ENCODE measurements around the gene IL23A. TPM values are rescaled to one million over a fixed set of nuclear protein-coding genes. Genes with fewer than 3 reads are reported as not detected.
"Not testable (repeated sequence)": the region's sequence is repeated elsewhere in the genome, so short reads cannot be mapped to it uniquely, and the experiment has no call there.

Gene IL23A
- total RNA-seq, 1 donor from 2014 or later = 5.6 TPM

DNA sequence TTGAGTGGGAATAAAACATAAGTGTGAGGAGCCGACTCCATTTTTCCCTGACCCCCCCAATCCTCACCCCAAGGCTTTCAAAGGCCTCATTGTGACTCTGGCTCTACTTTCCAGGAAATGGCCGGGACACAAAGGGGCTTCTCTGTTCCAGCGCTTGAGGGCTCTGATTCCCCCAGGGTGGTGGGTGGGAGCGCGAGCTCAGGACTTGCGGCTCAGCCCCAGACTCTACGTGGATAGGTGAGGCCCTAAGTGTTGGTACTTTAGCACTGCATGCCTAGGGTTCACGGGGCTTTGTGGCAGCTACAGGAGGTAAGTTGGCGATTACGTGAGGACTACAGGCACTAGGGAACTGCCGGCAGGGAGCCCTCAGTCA, 23.4 kb upstream of the IL23A start:
- H3K27ac Mint-ChIP-seq = peak overlapping the region; percentile 98
- CTCF ChIA-PET = interaction anchor here (0.7 to 3.1 kb wide), 9 partner anchors 17 to 152 kb away, joined by 3 to 51 read pairs (median 3); partner anchors contain the start of genes ANKRD52, PAN2 and STAT2
- ATAC-seq (ENCODE audit: low read depth) = no peak
- intact Hi-C loops (cut with micrococcal nuclease) = no loop called here
- H3K9me3 Mint-ChIP-seq = no peaks in the 10 kb centered on the region
- TF ChIP-seq, protein P1, sequence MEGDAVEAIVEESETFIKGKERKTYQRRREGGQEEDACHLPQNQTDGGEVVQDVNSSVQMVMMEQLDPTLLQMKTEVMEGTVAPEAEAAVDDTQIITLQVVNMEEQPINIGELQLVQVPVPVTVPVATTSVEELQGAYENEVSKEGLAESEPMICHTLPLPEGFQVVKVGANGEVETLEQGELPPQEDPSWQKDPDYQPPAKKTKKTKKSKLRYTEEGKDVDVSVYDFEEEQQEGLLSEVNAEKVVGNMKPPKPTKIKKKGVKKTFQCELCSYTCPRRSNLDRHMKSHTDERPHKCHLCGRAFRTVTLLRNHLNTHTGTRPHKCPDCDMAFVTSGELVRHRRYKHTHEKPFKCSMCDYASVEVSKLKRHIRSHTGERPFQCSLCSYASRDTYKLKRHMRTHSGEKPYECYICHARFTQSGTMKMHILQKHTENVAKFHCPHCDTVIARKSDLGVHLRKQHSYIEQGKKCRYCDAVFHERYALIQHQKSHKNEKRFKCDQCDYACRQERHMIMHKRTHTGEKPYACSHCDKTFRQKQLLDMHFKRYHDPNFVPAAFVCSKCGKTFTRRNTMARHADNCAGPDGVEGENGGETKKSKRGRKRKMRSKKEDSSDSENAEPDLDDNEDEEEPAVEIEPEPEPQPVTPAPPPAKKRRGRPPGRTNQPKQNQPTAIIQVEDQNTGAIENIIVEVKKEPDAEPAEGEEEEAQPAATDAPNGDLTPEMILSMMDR (IDR thresholded peaks at IDR 0.05) = no peak
- H3K27me3 Mint-ChIP-seq = no peaks in the 10 kb centered on the region
- no peak for DNase-seq
- H3K36me3 Mint-ChIP-seq (ENCODE audit: low read depth) = peaks cover 47% of the 10 kb centered on the region
- H3K4me3 Mint-ChIP-seq = peak overlapping the region; percentile 98
- POLR2A ChIA-PET = interaction anchor here (0.6 to 4.9 kb wide), 34 partner anchors 9 to 797 kb away, joined by 3 to 61 read pairs (median 5); partner anchors contain the start of genes ANKRD52, COQ10A, ESYT1 and GLS2
- H3K4me1 Mint-ChIP-seq = peaks cover 21% of the 10 kb centered on the region

DNA sequence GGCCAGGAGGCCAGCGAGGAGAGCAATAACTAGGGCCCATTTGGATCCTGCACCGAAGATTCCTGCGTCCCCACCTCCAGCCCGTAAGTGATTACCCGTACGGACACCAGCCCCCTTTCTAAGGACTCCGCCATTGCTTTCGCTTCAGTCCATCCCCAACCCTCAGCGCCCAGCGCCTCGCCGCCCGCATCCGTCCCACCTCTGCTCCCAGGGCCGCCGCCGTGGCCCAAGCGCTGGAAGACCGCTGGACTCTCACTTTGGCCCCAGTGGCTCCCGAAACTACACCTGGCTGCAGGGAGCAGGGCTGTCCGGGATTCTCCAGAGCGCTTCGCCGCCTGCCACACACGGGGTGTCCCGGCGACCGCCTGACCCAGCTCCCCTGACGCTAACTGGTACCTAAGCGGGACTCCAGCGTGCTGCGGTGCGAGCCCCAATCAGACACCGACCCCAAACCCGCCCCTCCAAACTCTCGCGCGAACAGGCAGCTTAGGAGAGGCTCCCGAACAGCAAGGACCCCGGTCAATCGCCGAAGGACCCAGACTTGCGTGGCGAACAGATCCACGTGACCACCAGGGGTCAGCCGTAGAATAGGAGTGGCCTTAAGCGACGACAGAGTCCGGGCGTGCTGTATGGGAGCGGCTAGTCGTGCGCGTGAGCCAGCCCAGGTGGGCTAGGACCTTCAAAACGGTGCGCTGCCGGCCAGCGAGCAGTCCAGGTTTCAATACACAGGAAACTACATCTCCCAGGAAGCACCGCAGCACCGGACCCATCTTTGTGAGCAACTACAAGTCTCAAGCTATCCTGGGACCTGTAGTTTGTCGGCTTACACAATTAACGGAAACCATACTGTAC, 22.8 kb upstream of the IL23A start, which contains the start of gene CNPY2:
CNPY2 (minus strand) TSS at position 367 of the 852 bp plus-strand sequence. CDS start 771 bp downstream, outside the sequence.
- Mint-ChIP-seq H3K27ac (peak within 1 kb of the TSS; percentile 98), H3K4me1 (peaks cover 21% of the 10 kb centered on the region), H3K36me3 (ENCODE audit: low read depth) (peaks cover 42% of the 10 kb centered on the region), H3K9me3 (no peaks in the 10 kb centered on the region), H3K27me3 (no peaks in the 10 kb centered on the region), H3K4me3 (peak within 1 kb of the TSS; percentile 98)
- CTCF ChIA-PET = interaction anchor here (0.7 to 3.1 kb wide), 9 partner anchors 17 to 151 kb away, joined by 3 to 51 read pairs (median 3); partner anchors contain the start of genes ANKRD52, PAN2 and STAT2
- DNase-seq = peak; percentile 85
- intact Hi-C loops (cut with micrococcal nuclease) = loop anchor here (1.0 kb wide), 12 partner anchors 16 to 926 kb away; partner anchors contain the start of genes CS, IL23A, RNF41 and SPRYD4
- ATAC-seq (ENCODE audit: low read depth) = peak; percentile 89
- TF ChIP-seq, protein P1 (IDR thresholded peaks at IDR 0.05) = no peak
- POLR2A ChIA-PET = interaction anchor here (0.6 to 4.9 kb wide), 54 partner anchors 8 to 1817 kb away, joined by 3 to 61 read pairs (median 4); partner anchors contain the start of genes ANKRD52, COQ10A, ESYT1 and GLS2

DNA sequence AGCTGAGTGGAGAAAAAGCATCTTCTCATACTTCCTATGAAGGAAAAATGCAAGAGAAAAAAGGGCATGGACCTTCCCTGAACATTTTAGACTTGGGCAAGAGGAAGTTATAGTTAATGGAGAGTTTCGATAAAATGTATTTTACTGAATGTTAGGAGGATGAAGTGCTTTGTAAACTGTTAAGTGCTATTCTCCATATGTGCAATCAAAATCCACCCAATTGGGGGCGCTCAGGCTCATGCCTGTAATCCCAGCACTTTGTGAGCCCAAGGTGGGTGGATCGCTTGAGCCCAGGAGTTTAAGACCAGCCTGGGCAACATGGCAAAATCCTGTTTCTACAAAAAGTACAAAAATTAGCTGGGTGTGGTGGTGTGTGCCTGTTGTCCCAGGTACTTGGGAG, 21.0 kb upstream of the IL23A start:
- Mint-ChIP-seq H3K27ac (no peak overlapping the region), H3K27me3 (no peaks in the 10 kb centered on the region)

DNA sequence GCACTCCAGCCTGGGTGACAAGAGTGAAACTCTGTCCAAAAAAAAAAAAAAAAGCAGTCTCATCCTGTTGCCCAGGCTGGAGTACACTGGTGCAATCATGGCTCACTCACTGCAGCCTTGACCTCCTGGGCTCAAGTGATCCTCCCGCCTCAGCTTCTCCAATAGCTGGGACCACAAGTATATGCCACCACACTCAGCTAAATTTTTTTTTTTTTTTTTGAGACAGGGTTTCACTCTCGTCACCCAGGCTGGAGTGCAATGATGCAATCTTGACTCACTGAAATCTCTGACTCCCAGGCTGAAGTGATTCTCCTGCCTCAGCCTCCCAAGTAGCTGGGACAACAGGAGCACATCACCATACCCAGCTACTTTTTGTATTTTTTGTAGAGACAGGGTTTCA, 17.7 kb upstream of the IL23A start:
- POLR2A ChIA-PET = interaction anchor here (1.6 kb wide), 1 partner anchor 12 kb away, joined by 5 read pairs; the partner anchor contains the start of gene PAN2
- TF ChIP-seq, protein P1 (IDR thresholded peaks at IDR 0.05) = no peak
- Mint-ChIP-seq H3K27ac (no peak overlapping the region), H3K36me3 (ENCODE audit: low read depth) (peaks cover 60% of the 10 kb centered on the region), H3K27me3 (no peaks in the 10 kb centered on the region), H3K4me3 (no peak overlapping the region), H3K9me3 (no peaks in the 10 kb centered on the region), H3K4me1 (peaks cover 5% of the 10 kb centered on the region)
- intact Hi-C loops (cut with micrococcal nuclease) = no loop called here
- DNase-seq (no peak), ATAC-seq (ENCODE audit: low read depth) (no peak)
- CTCF ChIA-PET = no interaction called here

More for the DNA sequence above, 21.0 kb upstream of the IL23A start:
- TF ChIP-seq, protein P1 (IDR thresholded peaks at IDR 0.05) = no peak
- CTCF ChIA-PET = interaction anchor here (3.1 kb wide), 1 partner anchor 145 kb away, joined by 51 read pairs; no protein-coding TSS in a partner anchor
- H3K36me3 Mint-ChIP-seq (ENCODE audit: low read depth) = peaks cover 42% of the 10 kb centered on the region
- peaks cover 21% of the 10 kb centered on the region for H3K4me1 Mint-ChIP-seq
- POLR2A ChIA-PET = interaction anchor here (1.4 to 4.9 kb wide), 2 partner anchors 10 to 17 kb away, joined by 3 to 61 read pairs; partner anchors contain the start of gene PAN2
- no peak for DNase-seq
- intact Hi-C loops (cut with micrococcal nuclease) = no loop called here
- no peak overlapping the region for H3K4me3 Mint-ChIP-seq
- no peaks in the 10 kb centered on the region for H3K9me3 Mint-ChIP-seq
- ATAC-seq (ENCODE audit: low read depth) = no peak

DNA sequence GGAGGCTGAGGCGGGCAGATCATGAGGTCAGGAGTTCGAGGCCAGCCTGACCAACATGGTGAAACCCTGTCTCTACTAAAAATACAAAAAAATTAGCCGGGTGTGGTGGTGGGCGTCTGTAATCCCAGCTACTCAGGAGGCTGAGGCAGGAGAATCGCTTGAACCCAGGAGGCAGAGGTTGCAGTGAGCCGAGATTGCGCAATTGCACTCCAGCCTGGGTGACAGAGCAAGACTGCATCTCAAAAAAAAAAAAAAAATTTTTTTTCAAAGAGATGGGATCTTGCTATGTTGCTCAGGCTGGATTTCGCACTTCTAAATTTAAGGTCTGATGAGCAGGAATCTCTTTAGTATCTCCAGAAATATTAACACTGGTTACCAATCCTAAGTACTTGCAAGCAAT, 17.1 kb upstream of the IL23A start:
- H3K36me3 Mint-ChIP-seq (ENCODE audit: low read depth) = peaks cover 65% of the 10 kb centered on the region
- H3K4me3 Mint-ChIP-seq, CTCF ChIA-PET: not testable (repeated sequence)

More for the DNA sequence above, 17.1 kb upstream of the IL23A start:
- H3K4me1 Mint-ChIP-seq; ATAC-seq (ENCODE audit: low read depth); intact Hi-C loops (cut with micrococcal nuclease); H3K27ac Mint-ChIP-seq; POLR2A ChIA-PET; DNase-seq; H3K9me3 Mint-ChIP-seq; H3K27me3 Mint-ChIP-seq: not testable (repeated sequence)

All from activated B cell treated with CpG ODN at 0.5 μM for 24 hours (primary cell).